Anterior cingulate cortex (tissue), 58 donors: Measurements from ENCODE around the gene PCDHA3.
A peak's percentile ranks its signal among the peaks of the same experiment; 100 is the strongest.
"Not testable (repeated sequence)": the region's sequence is repeated elsewhere in the genome, so short reads cannot be mapped to it uniquely, and the experiment has no call there.

Experiments used
- DNase-seq, 58 donors: peaks; one replicate each; lab custom pipeline; 2025; lab: John Stamatoyannopoulos, UW

PCDHA3 gene

GRCh38 chr5:140800816-140801493 is at the start of gene PCDHA3:
TSS of gene PCDHA3 (plus strand) at chr5:140801057.
- DNase-seq: peak in 1 of 58 donors; percentile 13

GRCh38 chr5:140753561-140753960 is 47.3 kb upstream of the PCDHA3 start:
- DNase-seq: no peak

- DNase-seq: no peak
These were observed 36.5 kb upstream of the PCDHA3 start for GRCh38 chr5:140764177-140764973.

GRCh38 chr5:140767444-140767843 is 33.4 kb upstream of the PCDHA3 start:
- DNase-seq: no peak

GRCh38 chr5:140780512-140780911 is 20.3 kb upstream of the PCDHA3 start:
- no peak for DNase-seq

- no peak for DNase-seq
These were observed 14.8 kb upstream of the PCDHA3 start, which contains the start of gene PCDHA1 for GRCh38 chr5:140785905-140786686. TSS of gene PCDHA1 (plus strand) at chr5:140786140.

GRCh38 chr5:140787422-140787821 is 13.4 kb upstream of the PCDHA3 start:
- not testable (repeated sequence) for DNase-seq

GRCh38 chr5:140787849-140788504 is 12.9 kb upstream of the PCDHA3 start:
- not testable (repeated sequence) for DNase-seq

- DNase-seq: no peak
These were observed 9.8 kb upstream of the PCDHA3 start for GRCh38 chr5:140791089-140791488.

- no peak for DNase-seq
These were observed 6.1 kb upstream of the PCDHA3 start, which contains the start of gene PCDHA2 for GRCh38 chr5:140794595-140795258. TSS of gene PCDHA2 (plus strand) at chr5:140794852.

GRCh38 chr5:140795259-140795641 is 5.6 kb upstream of the PCDHA3 start:
- DNase-seq: no peak

- DNase-seq: not testable (repeated sequence)
These were observed 4.7 kb upstream of the PCDHA3 start for GRCh38 chr5:140796072-140796717.

GRCh38 chr5:140796718-140797095 is 4.2 kb upstream of the PCDHA3 start:
- DNase-seq: no peak

GRCh38 chr5:140801494-140801841 is 611 bp downstream of the PCDHA3 start:
- peak in 3 of 58 donors; percentile 8 to 25 (median 25) for DNase-seq

GRCh38 chr5:140802381-140802780 is 1.5 kb downstream of the PCDHA3 start:
- DNase-seq: not testable (repeated sequence)

- DNase-seq: no peak
These were observed 2.0 kb downstream of the PCDHA3 start for GRCh38 chr5:140802781-140803271.

- peak in 16 of 58 donors; percentile 1 to 57 (median 26) for DNase-seq
These were observed 6.2 kb downstream of the PCDHA3 start, which contains the start of gene PCDHA4 for GRCh38 chr5:140806834-140807775. TSS of gene PCDHA4 (plus strand) at chr5:140807068.
